DMS53 treated with DMSO at 0.1 percent for 48 hours (cell line): ENCODE data around the gene SNED1.
"Not testable (repeated sequence)": the region's sequence is repeated elsewhere in the genome, so short reads cannot be mapped to it uniquely, and the experiment has no call there.

Experiments
- DNase-seq: peaks from one replicate; lab custom pipeline; 2025; ENCODE audit not compliant: unreplicated experiment; lab: John Stamatoyannopoulos, UW

SNED1 gene

GRCh38 chr2:240972201-240972600, 26.2 kb upstream of the SNED1 start:
- DNase-seq, result no peak

GRCh38 chr2:240972636-240973521, 25.5 kb upstream of the SNED1 start:
- no peak for DNase-seq

- DNase-seq, result no peak
Observed at GRCh38 chr2:240974771-240975572, 23.4 kb upstream of the SNED1 start.

GRCh38 chr2:240975903-240976302, 22.5 kb upstream of the SNED1 start:
- not testable (repeated sequence) for DNase-seq

- DNase-seq, result no peak
Observed at GRCh38 chr2:240981280-240981679, 17.1 kb upstream of the SNED1 start.

- no peak for DNase-seq
Observed at GRCh38 chr2:240981871-240982800, 16.3 kb upstream of the SNED1 start.

GRCh38 chr2:240982821-240983281, 15.6 kb upstream of the SNED1 start:
- DNase-seq, result no peak

- DNase-seq, result peak; percentile 21
Observed at GRCh38 chr2:240983361-240983995, 14.9 kb upstream of the SNED1 start.

- DNase-seq, result no peak
Observed at GRCh38 chr2:240983996-240984498, 14.4 kb upstream of the SNED1 start.

- DNase-seq, result no peak
Observed at GRCh38 chr2:240985881-240986786, 12.3 kb upstream of the SNED1 start.

- DNase-seq, result no peak
Observed at GRCh38 chr2:240986787-240987411, 11.5 kb upstream of the SNED1 start.

GRCh38 chr2:240987588-240987987, 10.8 kb upstream of the SNED1 start:
- DNase-seq, result no peak

GRCh38 chr2:240988146-240988545, 10.3 kb upstream of the SNED1 start:
- DNase-seq, result no peak

- DNase-seq, result no peak
Observed at GRCh38 chr2:240988571-240989271, 9.7 kb upstream of the SNED1 start.

GRCh38 chr2:240989451-240990265, 8.8 kb upstream of the SNED1 start:
- no peak for DNase-seq

GRCh38 chr2:240990266-240990529, 8.2 kb upstream of the SNED1 start:
- DNase-seq, result no peak

GRCh38 chr2:240990726-240991377, 7.6 kb upstream of the SNED1 start:
- no peak for DNase-seq
